ENCODE measurements around the gene ZNF789. TPM values are rescaled to one million over a fixed set of nuclear protein-coding genes. Genes with fewer than 3 reads are reported as not detected.
"Not testable (repeated sequence)": the region's sequence is repeated elsewhere in the genome, so short reads cannot be mapped to it uniquely, and the experiment has no call there.

The ZNF789 gene
- polyA plus RNA-seq, 3 donors from 2014 or later, result 4.6 to 7.6 (median 5.4) TPM

DNA sequence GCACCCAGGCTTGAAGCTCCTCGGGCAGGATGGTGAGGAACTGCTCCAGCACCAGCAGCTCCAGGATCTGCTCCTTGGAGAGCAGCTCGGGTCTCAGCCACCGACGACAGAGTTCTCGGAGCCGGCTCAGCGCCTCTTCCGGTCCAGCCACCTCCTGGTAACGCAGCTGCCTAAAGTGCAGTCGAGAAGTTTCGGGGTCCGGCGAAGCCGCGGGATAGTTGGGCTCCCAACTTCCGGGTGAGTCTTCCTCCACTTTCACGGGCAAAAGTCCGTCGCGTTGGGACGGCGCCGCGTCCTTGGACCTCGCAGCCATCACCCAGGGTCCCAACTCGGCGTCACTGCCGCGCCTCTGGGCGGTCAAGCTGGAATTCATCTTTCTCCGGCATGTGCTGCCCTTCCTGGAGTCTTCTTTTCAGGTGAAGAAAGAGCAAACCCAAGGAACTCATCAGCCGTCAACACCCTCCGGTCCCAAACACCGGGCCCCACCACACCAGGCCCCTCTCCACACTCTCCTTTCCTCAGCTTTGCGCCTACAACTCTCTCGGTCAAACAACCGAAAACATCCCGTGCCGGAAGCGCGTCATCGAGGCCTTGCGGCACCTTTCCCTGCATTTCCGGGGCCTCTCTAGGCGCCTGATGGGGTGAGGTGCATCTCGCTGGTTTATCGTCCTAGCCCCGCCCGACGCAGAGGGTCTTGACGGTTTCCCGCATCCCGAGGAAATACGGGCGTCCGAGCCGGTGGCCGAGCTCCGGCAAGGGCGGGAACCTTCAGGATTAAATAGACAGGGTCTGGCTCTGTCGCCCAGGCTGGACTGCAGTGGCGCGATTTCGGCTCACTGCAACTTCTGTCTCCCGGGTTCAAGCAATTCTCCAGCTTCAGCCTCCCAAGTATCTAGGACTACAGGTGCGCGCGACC, 27.3 kb downstream of the ZNF789 start, which contains the start of gene ZNF394:
Gene ZNF394, minus strand, starts transcription at position 561 of the 916 bp plus-strand sequence. Its CDS starts 188 bp downstream, at position 373.
- Mint-ChIP-seq H3K36me3 (peaks cover 9 to 17% (median 14%) of the 10 kb centered on the region in 3 donors), H3K9me3 (peaks cover 0 to under 1% (median 0%) of the 10 kb centered on the region in 6 donors), H3K27ac (peak within 1 kb of the TSS; percentile 96 to 100 (median 99)), H3K4me1 (peaks cover 44 to 52% of the 10 kb centered on the region in 2 donors), H3K4me3 (peak within 1 kb of the TSS; percentile 96 to 100 (median 98)), H3K27me3 (ENCODE audit: low read depth in 3 of 3) (peaks cover 12 to 19% (median 12%) of the 10 kb centered on the region in 3 donors)
- DNase-seq, result peak; percentile 86 to 89 (median 88)

GRCh38 chr7:99500637-99501009, 27.9 kb downstream of the ZNF789 start:
- H3K27ac Mint-ChIP-seq, result peak overlapping the region; percentile 96 to 100 (median 99)
- H3K4me1 Mint-ChIP-seq, result peaks cover 49 to 58% of the 10 kb centered on the region in 2 donors
- H3K27me3 Mint-ChIP-seq (ENCODE audit: low read depth in 3 of 3), result peaks cover 12 to 19% (median 14%) of the 10 kb centered on the region in 3 donors
- no peaks in the 10 kb centered on the region for H3K9me3 Mint-ChIP-seq
- H3K36me3 Mint-ChIP-seq, result peaks cover 9 to 16% (median 11%) of the 10 kb centered on the region in 3 donors
- no peak for DNase-seq
- peak overlapping the region; percentile 96 to 100 (median 98) for H3K4me3 Mint-ChIP-seq

GRCh38 chr7:99501236-99501635, 28.5 kb downstream of the ZNF789 start:
- not testable (repeated sequence) for H3K9me3 Mint-ChIP-seq, DNase-seq
- Mint-ChIP-seq H3K4me1 (peaks cover 52 to 61% of the 10 kb centered on the region in 2 donors), H3K27ac (peak overlapping the region; percentile 55 to 96 (median 61)), H3K4me3 (peak overlapping the region; percentile 96 to 100 (median 98)), H3K27me3 (ENCODE audit: low read depth in 3 of 3) (peaks cover 12 to 19% (median 12%) of the 10 kb centered on the region in 3 donors), H3K36me3 (peaks cover 9 to 12% (median 9%) of the 10 kb centered on the region in 3 donors)

DNA sequence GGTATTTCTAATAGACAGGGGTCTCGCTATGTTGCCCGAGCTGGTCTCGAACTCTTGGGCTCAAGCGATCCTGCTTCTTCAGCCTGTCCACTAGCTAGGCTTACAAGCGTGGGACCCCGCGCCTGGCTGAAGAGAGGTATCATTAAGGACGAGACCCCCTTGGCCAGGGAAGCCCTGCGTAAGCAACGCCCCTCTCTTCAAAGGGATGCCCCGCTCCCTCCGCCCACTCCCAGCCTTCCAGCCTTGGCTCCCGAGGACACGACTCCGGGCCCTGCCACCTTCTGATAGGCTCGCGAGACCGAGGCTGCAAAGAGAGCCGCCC, 31.6 kb downstream of the ZNF789 start:
- H3K9me3 Mint-ChIP-seq, result no peaks in the 10 kb centered on the region
- no peak for DNase-seq
- H3K4me3 Mint-ChIP-seq, result peak overlapping the region; percentile 87 to 100 (median 97)
- H3K36me3 Mint-ChIP-seq, result peaks cover 0 to 3% (median 3%) of the 10 kb centered on the region in 3 donors
- H3K27me3 Mint-ChIP-seq (ENCODE audit: low read depth in 3 of 3), result peaks cover 12 to 14% (median 12%) of the 10 kb centered on the region in 3 donors
- H3K27ac Mint-ChIP-seq, result peak overlapping the region; percentile 88 to 100 (median 98)
- H3K4me1 Mint-ChIP-seq, result peaks cover 41 to 45% of the 10 kb centered on the region in 2 donors

GRCh38 chr7:99504603-99505323, 32.1 kb downstream of the ZNF789 start, which contains the start of gene ZKSCAN5:
TSS of gene ZKSCAN5 (plus strand) at chr7:99504662. CDS start at chr7:99506045, 1,383 bp downstream.
- DNase-seq, result peak; percentile 96 to 97 (median 97)
- peaks cover 7 to 12% (median 10%) of the 10 kb centered on the region in 3 donors for H3K27me3 Mint-ChIP-seq (ENCODE audit: low read depth in 3 of 3)
- H3K4me3 Mint-ChIP-seq, result peak within 1 kb of the TSS; percentile 87 to 100 (median 97)
- no peaks in the 10 kb centered on the region for H3K9me3 Mint-ChIP-seq
- H3K27ac Mint-ChIP-seq, result peak within 1 kb of the TSS; percentile 88 to 100 (median 98)
- peaks cover 37 to 39% of the 10 kb centered on the region in 2 donors for H3K4me1 Mint-ChIP-seq
- peaks cover 0 to 3% (median 3%) of the 10 kb centered on the region in 3 donors for H3K36me3 Mint-ChIP-seq

DNA sequence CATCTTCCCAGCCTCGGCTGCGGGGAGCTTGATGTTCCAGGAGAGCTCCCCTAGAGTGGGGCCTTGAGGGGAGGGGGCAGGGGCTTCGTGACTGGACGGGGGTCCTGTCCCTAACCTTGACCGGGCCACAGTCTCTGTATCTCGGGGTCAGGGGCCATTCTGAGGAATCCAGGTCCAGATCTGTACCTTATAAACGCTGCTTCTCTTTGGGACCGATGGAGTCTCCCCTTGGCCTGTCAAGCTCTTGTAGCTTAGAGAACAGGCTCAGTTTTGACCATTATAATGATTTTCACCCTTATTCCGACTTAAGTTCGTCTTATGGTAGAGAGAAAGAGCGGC, 32.6 kb downstream of the ZNF789 start:
- DNase-seq, result no peak
- Mint-ChIP-seq H3K9me3 (no peaks in the 10 kb centered on the region), H3K4me1 (peaks cover 32 to 34% of the 10 kb centered on the region in 2 donors)

GRCh38 chr7:99514050-99514449, 41.4 kb downstream of the ZNF789 start:
- Mint-ChIP-seq H3K4me3 (no peak overlapping the region), H3K36me3 (peaks cover 13 to 14% (median 14%) of the 10 kb centered on the region in 3 donors), H3K9me3 (no peaks in the 10 kb centered on the region), H3K4me1 (peaks cover 3 to 19% of the 10 kb centered on the region in 2 donors), H3K27me3 (ENCODE audit: low read depth in 3 of 3) (no peaks in the 10 kb centered on the region), H3K27ac (no peak overlapping the region)
- no peak for DNase-seq

More for the DNA sequence above, 32.6 kb downstream of the ZNF789 start:
- H3K27me3 Mint-ChIP-seq (ENCODE audit: low read depth in 3 of 3), result peaks cover 4 to 9% (median 5%) of the 10 kb centered on the region in 3 donors
- H3K36me3 Mint-ChIP-seq, result no peaks in the 10 kb centered on the region
- H3K27ac Mint-ChIP-seq, result peak overlapping the region; percentile 88 to 100 (median 98)
- H3K4me3 Mint-ChIP-seq, result peak overlapping the region; percentile 87 to 100 (median 97)

- Mint-ChIP-seq H3K4me1 (peaks cover 0 to under 1% of the 10 kb centered on the region in 2 donors), H3K36me3 (peaks cover 23 to 34% (median 29%) of the 10 kb centered on the region in 3 donors), H3K4me3 (no peak overlapping the region), H3K9me3 (peaks cover 0 to 2% (median 0%) of the 10 kb centered on the region in 6 donors), H3K27me3 (ENCODE audit: low read depth in 3 of 3) (no peaks in the 10 kb centered on the region), H3K27ac (no peak overlapping the region)
- DNase-seq, result no peak
Measured at GRCh38 chr7:99521399-99521798, 48.7 kb downstream of the ZNF789 start.

DNA sequence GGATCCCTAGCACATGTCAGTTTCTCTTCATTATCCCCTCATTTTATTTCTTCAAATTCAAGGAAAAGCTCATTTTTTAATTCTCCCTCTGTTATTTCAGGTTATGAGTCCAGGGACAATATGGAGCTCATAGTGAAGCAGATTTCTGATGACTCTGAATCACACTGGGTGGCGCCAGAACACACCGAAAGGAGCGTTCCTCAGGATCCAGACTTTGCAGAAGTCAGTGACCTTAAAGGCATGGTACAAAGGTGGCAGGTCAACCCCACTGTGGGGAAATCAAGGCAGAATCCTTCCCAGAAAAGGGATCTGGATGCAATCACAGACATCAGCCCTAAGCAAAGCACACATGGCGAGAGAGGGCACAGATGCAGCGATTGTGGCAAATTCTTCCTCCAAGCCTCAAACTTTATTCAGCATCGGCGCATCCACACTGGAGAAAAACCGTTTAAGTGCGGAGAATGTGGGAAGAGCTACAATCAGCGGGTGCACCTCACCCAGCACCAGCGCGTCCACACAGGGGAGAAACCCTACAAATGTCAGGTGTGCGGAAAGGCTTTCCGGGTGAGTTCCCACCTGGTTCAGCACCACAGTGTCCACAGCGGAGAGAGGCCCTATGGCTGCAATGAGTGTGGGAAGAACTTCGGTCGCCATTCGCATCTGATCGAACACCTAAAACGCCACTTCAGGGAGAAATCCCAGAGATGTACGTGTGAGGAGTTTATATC, 53.2 kb downstream of the ZNF789 start:
- peak overlapping the region in 1 of 6 donors; percentile 70 for H3K27ac Mint-ChIP-seq
- no peak for DNase-seq
- no peaks in the 10 kb centered on the region for H3K4me1 Mint-ChIP-seq
- peaks cover 38 to 54% (median 51%) of the 10 kb centered on the region in 3 donors for H3K36me3 Mint-ChIP-seq
- no peak overlapping the region for H3K4me3 Mint-ChIP-seq
- peaks cover 2 to 15% (median 7%) of the 10 kb centered on the region in 6 donors for H3K9me3 Mint-ChIP-seq
- H3K27me3 Mint-ChIP-seq (ENCODE audit: low read depth in 3 of 3), result no peaks in the 10 kb centered on the region

DNA sequence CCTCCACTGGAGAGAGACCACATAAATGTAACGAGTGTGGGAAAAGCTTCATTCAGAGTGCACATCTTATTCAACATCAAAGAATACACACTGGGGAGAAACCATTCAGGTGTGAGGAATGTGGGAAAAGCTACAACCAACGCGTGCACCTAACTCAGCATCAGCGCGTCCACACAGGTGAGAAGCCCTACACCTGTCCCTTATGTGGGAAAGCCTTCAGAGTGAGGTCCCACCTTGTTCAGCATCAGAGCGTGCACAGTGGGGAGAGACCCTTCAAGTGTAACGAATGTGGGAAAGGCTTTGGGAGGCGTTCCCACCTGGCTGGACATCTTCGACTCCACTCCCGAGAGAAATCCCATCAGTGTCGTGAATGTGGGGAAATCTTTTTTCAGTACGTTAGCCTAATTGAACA, 58.7 kb downstream of the ZNF789 start:
- H3K9me3 Mint-ChIP-seq, result peaks cover 16 to 41% (median 32%) of the 10 kb centered on the region in 6 donors
- no peak for DNase-seq
- H3K27me3 Mint-ChIP-seq (ENCODE audit: low read depth in 3 of 3), result peaks cover 0 to 3% (median 2%) of the 10 kb centered on the region in 3 donors
- H3K4me3 Mint-ChIP-seq, result no peak overlapping the region
- H3K27ac Mint-ChIP-seq, result no peak overlapping the region
- peaks cover 49 to 64% (median 60%) of the 10 kb centered on the region in 3 donors for H3K36me3 Mint-ChIP-seq
- H3K4me1 Mint-ChIP-seq, result no peaks in the 10 kb centered on the region

GRCh38 chr7:99535667-99536066, 63.0 kb downstream of the ZNF789 start:
- Mint-ChIP-seq H3K4me3 (no peak overlapping the region), H3K4me1 (no peaks in the 10 kb centered on the region), H3K27me3 (ENCODE audit: low read depth in 3 of 3) (peaks cover 0 to 3% (median 2%) of the 10 kb centered on the region in 3 donors), H3K27ac (no peak overlapping the region), H3K36me3 (peaks cover 27 to 36% (median 35%) of the 10 kb centered on the region in 3 donors), H3K9me3 (peaks cover 16 to 40% (median 33%) of the 10 kb centered on the region in 6 donors)
- DNase-seq, result no peak
